Neural crest cell (in vitro differentiated cells): ENCODE measurements around the gene ABCB11. TPM values are rescaled to one million over a fixed set of nuclear protein-coding genes. Genes with fewer than 3 reads are reported as not detected.

Source experiments
- DNase-seq: peaks from one replicate; pipeline ENCODE4 v3.0.0; 2021; ENCODE audit warnings: low read depth, mixed read lengths, low spot score
- H3K27ac Mint-ChIP-seq: one replicate; pipeline ENCODE4 v1.8.0; 2021; ENCODE audit warnings: mild to moderate bottlenecking, mixed read lengths; ENCODE audit not compliant: unreplicated experiment
- H3K27me3 Mint-ChIP-seq: 2 replicates; pipeline ENCODE4 v1.8.0; 2021; ENCODE audit warnings: low read depth, mild to moderate bottlenecking, mixed read lengths
- H3K36me3 Mint-ChIP-seq: 2 replicates; pipeline ENCODE4 v1.8.0; 2021; ENCODE audit warnings: low read depth, mild to moderate bottlenecking, mixed read lengths
- H3K4me1 Mint-ChIP-seq: 2 replicates; pipeline ENCODE4 v1.8.0; 2021; ENCODE audit warnings: mixed read lengths
- H3K4me3 Mint-ChIP-seq: one replicate; pipeline ENCODE4 v1.8.0; 2021; ENCODE audit warnings: mild to moderate bottlenecking, mixed read lengths
- H3K9me3 Mint-ChIP-seq: 2 replicates; pipeline ENCODE4 v1.8.0; 2021; ENCODE audit warnings: mixed read lengths
- total RNA-seq: library from RNA; stranded (reverse); gene quantifications from 2 replicates; pipeline ENCODE4 v1.2.1, GENCODE V29; 2021
- TF ChIP-seq, protein P1 (sequence below): fragments of 200-600 bp; sonication (generic); conservative IDR thresholded peaks from 2 replicates; pipeline ENCODE4 v1.5.0; 2021; ENCODE audit warnings: antibody characterized with exemption, mild to moderate bottlenecking

ABCB11 gene
- total RNA-seq, 1 donor from 2014 or later: 0.07 TPM

DNA sequence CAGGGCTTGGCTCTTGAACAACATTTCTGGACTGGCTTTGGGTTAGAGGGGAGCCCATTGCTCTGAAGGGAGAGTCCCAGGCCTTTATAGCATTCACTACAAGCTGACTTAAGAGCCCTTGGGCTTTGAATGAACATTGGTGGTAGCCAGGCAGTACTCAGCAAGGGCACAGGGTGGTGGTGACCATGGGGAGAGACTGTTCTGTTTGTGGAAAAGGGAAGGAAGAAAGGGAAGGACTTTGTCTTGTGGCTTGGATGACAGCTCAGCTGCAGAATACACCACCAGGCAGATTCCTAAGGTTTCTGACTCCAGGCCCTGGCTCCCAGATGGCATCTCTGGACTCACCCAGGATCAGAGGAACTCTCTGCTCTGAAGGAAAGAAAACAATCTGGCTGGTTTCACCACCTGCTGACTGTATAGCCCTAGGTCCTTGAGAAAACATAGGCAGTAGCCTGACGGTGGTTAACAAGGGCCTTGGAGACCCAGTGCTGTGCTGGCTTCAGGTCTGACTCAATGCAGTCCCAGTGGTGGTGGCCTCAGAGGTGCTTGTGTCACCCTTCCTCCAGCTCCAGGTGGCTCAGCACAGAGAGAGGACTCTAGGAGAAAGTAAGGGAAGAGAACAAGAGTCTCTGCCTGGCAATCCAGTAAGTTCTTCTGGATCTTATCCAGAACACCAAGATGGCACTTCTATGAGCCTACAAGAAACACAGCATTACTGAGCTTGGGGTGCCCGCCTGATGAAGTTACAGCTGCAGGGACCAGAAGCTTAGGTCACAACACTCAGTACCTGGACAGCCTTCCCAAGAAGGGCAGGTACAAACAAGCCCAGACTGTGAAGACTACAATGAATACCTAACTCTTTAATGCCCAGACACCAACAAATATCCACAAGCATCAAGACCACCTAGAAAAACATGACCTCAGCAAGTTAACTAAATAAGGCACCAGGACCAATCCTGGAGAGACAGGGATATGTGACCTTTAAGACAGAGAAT is 16.4 kb upstream of the ABCB11 start:
- Mint-ChIP-seq H3K4me1 (no peaks in the 10 kb centered on the region), H3K9me3 (peaks cover 18% of the 10 kb centered on the region), H3K27me3 (no peaks in the 10 kb centered on the region), H3K36me3 (peaks cover 15% of the 10 kb centered on the region), H3K27ac (no peak overlapping the region), H3K4me3 (no peak overlapping the region)
- DNase-seq: no peak
- TF ChIP-seq, protein P1, sequence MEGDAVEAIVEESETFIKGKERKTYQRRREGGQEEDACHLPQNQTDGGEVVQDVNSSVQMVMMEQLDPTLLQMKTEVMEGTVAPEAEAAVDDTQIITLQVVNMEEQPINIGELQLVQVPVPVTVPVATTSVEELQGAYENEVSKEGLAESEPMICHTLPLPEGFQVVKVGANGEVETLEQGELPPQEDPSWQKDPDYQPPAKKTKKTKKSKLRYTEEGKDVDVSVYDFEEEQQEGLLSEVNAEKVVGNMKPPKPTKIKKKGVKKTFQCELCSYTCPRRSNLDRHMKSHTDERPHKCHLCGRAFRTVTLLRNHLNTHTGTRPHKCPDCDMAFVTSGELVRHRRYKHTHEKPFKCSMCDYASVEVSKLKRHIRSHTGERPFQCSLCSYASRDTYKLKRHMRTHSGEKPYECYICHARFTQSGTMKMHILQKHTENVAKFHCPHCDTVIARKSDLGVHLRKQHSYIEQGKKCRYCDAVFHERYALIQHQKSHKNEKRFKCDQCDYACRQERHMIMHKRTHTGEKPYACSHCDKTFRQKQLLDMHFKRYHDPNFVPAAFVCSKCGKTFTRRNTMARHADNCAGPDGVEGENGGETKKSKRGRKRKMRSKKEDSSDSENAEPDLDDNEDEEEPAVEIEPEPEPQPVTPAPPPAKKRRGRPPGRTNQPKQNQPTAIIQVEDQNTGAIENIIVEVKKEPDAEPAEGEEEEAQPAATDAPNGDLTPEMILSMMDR: no peak

DNA sequence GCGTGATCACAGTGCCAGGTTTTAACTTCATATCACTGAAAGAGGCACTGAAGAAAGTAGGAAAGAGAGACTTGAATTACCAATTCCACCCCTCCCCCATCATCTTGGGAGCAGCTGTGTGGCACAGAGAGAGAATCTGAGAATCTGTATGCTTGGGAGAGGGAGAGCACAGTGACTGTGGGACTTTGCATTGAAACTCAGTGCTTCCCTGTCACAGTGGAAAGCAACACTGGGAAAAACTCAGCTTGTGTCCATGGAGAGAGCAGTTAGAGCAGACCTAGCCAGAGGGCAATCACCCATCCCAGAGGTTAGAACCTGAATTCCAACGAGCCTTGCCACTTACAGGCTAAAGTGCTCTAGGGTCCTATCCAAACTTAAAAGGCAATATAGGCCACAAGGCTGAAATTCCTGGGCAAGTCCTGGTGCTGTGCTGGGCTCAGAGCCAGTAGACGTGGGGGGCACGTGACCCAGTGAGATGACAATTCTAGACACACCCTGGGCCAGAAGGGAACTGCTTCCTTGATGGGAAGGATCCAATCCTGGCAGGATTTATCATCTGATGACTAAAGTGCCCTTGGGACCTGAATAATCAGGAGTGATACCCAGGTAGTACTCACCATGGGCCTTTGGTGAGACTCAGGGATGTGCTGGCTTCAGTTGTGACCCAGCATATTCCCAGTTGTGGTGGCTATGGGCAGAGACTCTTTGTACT is 15.5 kb upstream of the ABCB11 start:
- no peak for DNase-seq
- peaks cover 23% of the 10 kb centered on the region for H3K9me3 Mint-ChIP-seq
- H3K36me3 Mint-ChIP-seq: peaks cover 20% of the 10 kb centered on the region
- no peaks in the 10 kb centered on the region for H3K4me1 Mint-ChIP-seq
- no peak overlapping the region for H3K27ac Mint-ChIP-seq
- TF ChIP-seq, protein P1: no peak
- H3K4me3 Mint-ChIP-seq: no peak overlapping the region
- H3K27me3 Mint-ChIP-seq: no peaks in the 10 kb centered on the region

DNA sequence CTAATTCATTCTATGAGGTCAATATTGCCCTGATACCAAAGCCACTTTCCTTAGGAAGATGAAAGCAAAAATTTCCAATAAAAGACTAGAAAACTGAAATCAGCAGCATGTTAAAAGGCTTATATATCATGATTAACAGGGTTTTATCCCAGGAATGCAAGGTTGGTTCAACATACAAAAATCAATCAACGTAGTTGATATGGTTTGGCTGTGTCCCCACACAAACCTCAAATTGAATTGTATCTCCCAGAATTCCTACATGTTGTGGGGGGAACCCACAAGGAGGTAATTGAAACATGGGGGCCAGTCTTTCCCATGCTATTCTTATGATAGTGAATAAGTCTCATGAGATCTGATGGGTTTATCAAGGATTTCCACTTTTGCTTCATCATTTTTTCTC is 11.7 kb upstream of the ABCB11 start:
- Mint-ChIP-seq H3K27ac (no peak overlapping the region), H3K4me1 (no peaks in the 10 kb centered on the region), H3K4me3 (no peak overlapping the region), H3K9me3 (peaks cover 29% of the 10 kb centered on the region), H3K36me3 (peaks cover 20% of the 10 kb centered on the region), H3K27me3 (no peaks in the 10 kb centered on the region)
- no peak for DNase-seq
- TF ChIP-seq, protein P1: no peak

DNA sequence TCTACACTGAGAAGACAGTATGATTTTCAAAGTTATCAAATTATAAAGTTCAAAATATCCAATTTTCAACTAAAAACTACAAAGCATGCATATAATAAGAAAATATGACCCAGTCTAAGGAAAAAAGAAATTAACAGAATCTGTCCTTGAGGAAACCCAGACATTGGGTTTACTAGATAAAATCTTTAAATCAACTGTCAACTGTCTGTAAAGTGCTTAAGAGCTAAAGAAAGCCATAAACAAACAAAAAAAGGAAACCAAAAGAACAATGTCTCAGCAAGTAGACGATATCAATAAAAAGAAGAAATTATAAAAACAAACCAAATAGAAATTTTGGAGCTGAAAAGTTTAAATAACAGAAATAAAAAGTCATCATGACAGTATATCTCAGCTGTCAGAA is 10.5 kb upstream of the ABCB11 start:
- H3K36me3 Mint-ChIP-seq: peaks cover 20% of the 10 kb centered on the region
- DNase-seq: no peak
- no peaks in the 10 kb centered on the region for H3K27me3 Mint-ChIP-seq
- peaks cover 29% of the 10 kb centered on the region for H3K9me3 Mint-ChIP-seq
- no peak overlapping the region for H3K27ac Mint-ChIP-seq
- H3K4me1 Mint-ChIP-seq: no peaks in the 10 kb centered on the region
- TF ChIP-seq, protein P1: no peak
- H3K4me3 Mint-ChIP-seq: no peak overlapping the region

- Mint-ChIP-seq H3K36me3 (peaks cover 13% of the 10 kb centered on the region), H3K4me3 (no peak overlapping the region), H3K4me1 (no peaks in the 10 kb centered on the region), H3K9me3 (peaks cover 19% of the 10 kb centered on the region), H3K27ac (no peak overlapping the region), H3K27me3 (no peaks in the 10 kb centered on the region)
- no peak for DNase-seq
- TF ChIP-seq, protein P1: no peak
Measured at GRCh38 chr2:169039702-169040101, 8.6 kb upstream of the ABCB11 start.
